Measurements from ENCODE around the gene DPF1.
A peak's percentile ranks its signal among the peaks of the same experiment; 100 is the strongest.
"Not testable (repeated sequence)": the region's sequence is repeated elsewhere in the genome, so short reads cannot be mapped to it uniquely, and the experiment has no call there.

The DPF1 gene

GRCh38 chr19:38265921-38266429 lies 42.0 kb upstream of the DPF1 start:
- H3K4me3 ChIP-seq (replicated peaks; ENCODE audit: low read depth, low read length), result no peak overlapping the region
- TF ChIP-seq CTCF (IDR thresholded peaks at IDR 0.05; ENCODE audit: low read length, missing control alignments), result no peak
- no peak for DNase-seq (ENCODE audit: low read depth)

GRCh38 chr19:38265213-38265861 lies 41.3 kb upstream of the DPF1 start:
- DNase-seq (ENCODE audit: low read depth), result no peak
- TF ChIP-seq CTCF (IDR thresholded peaks at IDR 0.05; ENCODE audit: low read length, missing control alignments), result no peak
- H3K4me3 ChIP-seq (replicated peaks; ENCODE audit: low read depth, low read length), result no peak overlapping the region

- no peak for DNase-seq (ENCODE audit: low read depth)
- TF ChIP-seq CTCF (IDR thresholded peaks at IDR 0.05; ENCODE audit: low read length, missing control alignments), result no peak
These were observed 40.6 kb upstream of the DPF1 start, which contains the start of gene SPINT2 for GRCh38 chr19:38264486-38265212. Gene SPINT2, plus strand, starts transcription at chr19:38264573. Its CDS starts 320 bp downstream, at chr19:38264893.

GRCh38 chr19:38263689-38264485 lies 39.9 kb upstream of the DPF1 start:
- peak overlapping the region; percentile 36 for H3K4me3 ChIP-seq (replicated peaks; ENCODE audit: low read depth, low read length)
- no peak for TF ChIP-seq CTCF (IDR thresholded peaks at IDR 0.05; ENCODE audit: low read length, missing control alignments)
- peak; percentile 53 for DNase-seq (ENCODE audit: low read depth)

More at GRCh38 chr19:38264486-38265212, 40.6 kb upstream of the DPF1 start, which contains the start of gene SPINT2:
- H3K4me3 ChIP-seq (replicated peaks; ENCODE audit: low read depth, low read length), result peak within 1 kb of the TSS; percentile 36

GRCh38 chr19:38262585-38263268 lies 38.7 kb upstream of the DPF1 start:
- DNase-seq (ENCODE audit: low read depth), result no peak
- H3K4me3 ChIP-seq (replicated peaks; ENCODE audit: low read depth, low read length), result no peak overlapping the region
- no peak for TF ChIP-seq CTCF (IDR thresholded peaks at IDR 0.05; ENCODE audit: low read length, missing control alignments)

- not testable (repeated sequence) for DNase-seq (ENCODE audit: low read depth); H3K4me3 ChIP-seq (replicated peaks; ENCODE audit: low read depth, low read length)
These were observed 37.9 kb upstream of the DPF1 start for GRCh38 chr19:38261942-38262341.
